OCI-LY1 (cell line): ENCODE results near the gene ST3GAL4.

Experiments
- H2AFZ ChIP-seq: fragments of 200-600 bp; sonication (generic), shearing (Covaris generic); 2 replicates; pipeline ENCODE4 v1.6.0; 2014; ENCODE audit warnings: antibody characterized with exemption, mild to moderate bottlenecking, low read length
- H3F3A ChIP-seq: fragments of 200-600 bp; sonication (generic), shearing (Covaris generic); 2 replicates; pipeline ENCODE4 v1.6.0; 2014; ENCODE audit warnings: mild to moderate bottlenecking, antibody characterized with exemption, low read length, moderate library complexity; ENCODE audit not compliant: insufficient read depth
- H3K27ac ChIP-seq: fragments of 200-600 bp; sonication (generic); 2 replicates; pipeline ENCODE4 v1.5.1; 2014; ENCODE audit warnings: low read length, mixed run types, mild to moderate bottlenecking, low read depth; ENCODE audit not compliant: poor library complexity, severe bottlenecking
- H3K27me3 ChIP-seq: fragments of 200-600 bp; sonication (generic); 2 replicates; pipeline ENCODE4 v1.6.0; 2014; ENCODE audit warnings: antibody characterized with exemption, mild to moderate bottlenecking, low read length, moderate library complexity; ENCODE audit not compliant: insufficient read depth
- H3K36me3 ChIP-seq: fragments of 200-600 bp; sonication (generic); 2 replicates; pipeline ENCODE4 v1.6.1; 2014; ENCODE audit warnings: mild to moderate bottlenecking, antibody characterized with exemption, low read length, moderate library complexity, mixed read lengths; ENCODE audit not compliant: insufficient read depth
- H3K4me1 ChIP-seq: fragments of 200-600 bp; sonication (generic); 2 replicates; pipeline ENCODE4 v1.5.1; 2014; ENCODE audit warnings: mild to moderate bottlenecking, low read length, moderate library complexity; ENCODE audit not compliant: insufficient read depth, severe bottlenecking
- H3K4me2 ChIP-seq: fragments of 200-600 bp; sonication (generic), shearing (Covaris generic); 2 replicates; pipeline ENCODE4 v1.6.1; 2014; ENCODE audit warnings: low read length
- H3K4me3 ChIP-seq: fragments of 200-600 bp; sonication (generic); 2 replicates; pipeline ENCODE4 v1.5.1; 2014; ENCODE audit warnings: low read length, low read depth, mild to moderate bottlenecking, mixed read lengths; ENCODE audit not compliant: poor library complexity, severe bottlenecking
- H3K79me2 ChIP-seq: fragments of 200-600 bp; shearing (Covaris generic); 2 replicates; pipeline ENCODE4 v1.6.1; 2016; ENCODE audit warnings: mixed run types, low read length, mixed read lengths; ENCODE audit not compliant: insufficient read depth
- H3K9ac ChIP-seq: fragments of 200-600 bp; sonication (generic), shearing (Covaris generic); 2 replicates; pipeline ENCODE4 v1.6.1; 2014; ENCODE audit warnings: mild to moderate bottlenecking, low read length, mixed read lengths
- H3K9me2 ChIP-seq: fragments of 200-600 bp; sonication (generic), shearing (Covaris generic); 2 replicates; pipeline ENCODE4 v1.6.1; 2014; ENCODE audit warnings: low read depth, mild to moderate bottlenecking, low read length, mixed read lengths
- H3K9me3 ChIP-seq: fragments of 200-600 bp; shearing (Covaris generic); 2 replicates; pipeline ENCODE4 v1.6.1; 2014; ENCODE audit warnings: low read length, mixed read lengths
- H4K20me1 ChIP-seq: fragments of 200-600 bp; sonication (generic), shearing (Covaris generic); 2 replicates; pipeline ENCODE4 v1.6.0; 2016; ENCODE audit warnings: mild to moderate bottlenecking, low read length; ENCODE audit not compliant: insufficient read depth
- EZH2 ChIP-seq: fragments of 200-600 bp; sonication (generic), shearing (Covaris generic); IDR thresholded peaks from 2 replicates; pipeline ENCODE4 v1.8.0; 2017; ENCODE audit warnings: borderline replicate concordance, mixed run types, mild to moderate bottlenecking, antibody characterized with exemption, low read length, moderate library complexity, mixed read lengths
- TF ChIP-seq, protein P1 (sequence below): fragments of 200-600 bp; sonication (generic), shearing (Covaris generic); IDR thresholded peaks from 2 replicates; pipeline ENCODE4 v1.5.1; 2017; ENCODE audit warnings: mild to moderate bottlenecking, antibody characterized with exemption, low read length, moderate library complexity, mixed read lengths

The ST3GAL4 gene

DNA sequence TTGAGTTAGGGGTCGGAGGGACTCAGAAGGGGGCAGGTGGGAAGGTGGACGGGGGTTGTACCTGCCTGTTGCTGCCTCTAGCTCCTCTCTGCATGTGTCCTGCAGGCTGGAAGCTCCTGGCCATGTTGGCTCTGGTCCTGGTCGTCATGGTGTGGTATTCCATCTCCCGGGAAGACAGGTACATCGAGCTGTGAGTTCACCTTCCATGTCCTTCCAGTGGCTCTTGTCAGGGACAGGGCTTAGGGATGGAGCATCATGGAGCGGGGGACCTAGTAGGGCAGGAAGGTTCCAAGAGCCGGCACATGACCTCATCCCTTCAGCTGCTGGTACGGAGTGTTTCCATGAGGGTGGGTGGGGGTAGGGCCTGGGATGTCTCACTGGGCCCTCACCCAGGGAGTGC lies 50.9 kb downstream of the ST3GAL4 start:
- Histone ChIP-seq H3K9me2 (no peaks in the 10 kb centered on the region), H3K9me3 (no peaks in the 10 kb centered on the region), H3K36me3 (no peaks in the 10 kb centered on the region), H3K27ac (no peak overlapping the region), H3K4me2 (no peak overlapping the region), H4K20me1 (no peaks in the 10 kb centered on the region), H3K4me3 (no peak overlapping the region), H3K4me1 (no peaks in the 10 kb centered on the region), H3F3A (no peaks in the 10 kb centered on the region), H3K79me2 (no peaks in the 10 kb centered on the region), H3K9ac (no peak overlapping the region), H3K27me3 (no peaks in the 10 kb centered on the region), H2AFZ (no peak overlapping the region)
- TF ChIP-seq, protein P1, sequence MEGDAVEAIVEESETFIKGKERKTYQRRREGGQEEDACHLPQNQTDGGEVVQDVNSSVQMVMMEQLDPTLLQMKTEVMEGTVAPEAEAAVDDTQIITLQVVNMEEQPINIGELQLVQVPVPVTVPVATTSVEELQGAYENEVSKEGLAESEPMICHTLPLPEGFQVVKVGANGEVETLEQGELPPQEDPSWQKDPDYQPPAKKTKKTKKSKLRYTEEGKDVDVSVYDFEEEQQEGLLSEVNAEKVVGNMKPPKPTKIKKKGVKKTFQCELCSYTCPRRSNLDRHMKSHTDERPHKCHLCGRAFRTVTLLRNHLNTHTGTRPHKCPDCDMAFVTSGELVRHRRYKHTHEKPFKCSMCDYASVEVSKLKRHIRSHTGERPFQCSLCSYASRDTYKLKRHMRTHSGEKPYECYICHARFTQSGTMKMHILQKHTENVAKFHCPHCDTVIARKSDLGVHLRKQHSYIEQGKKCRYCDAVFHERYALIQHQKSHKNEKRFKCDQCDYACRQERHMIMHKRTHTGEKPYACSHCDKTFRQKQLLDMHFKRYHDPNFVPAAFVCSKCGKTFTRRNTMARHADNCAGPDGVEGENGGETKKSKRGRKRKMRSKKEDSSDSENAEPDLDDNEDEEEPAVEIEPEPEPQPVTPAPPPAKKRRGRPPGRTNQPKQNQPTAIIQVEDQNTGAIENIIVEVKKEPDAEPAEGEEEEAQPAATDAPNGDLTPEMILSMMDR: no peak
- no peak for TF ChIP-seq EZH2

DNA sequence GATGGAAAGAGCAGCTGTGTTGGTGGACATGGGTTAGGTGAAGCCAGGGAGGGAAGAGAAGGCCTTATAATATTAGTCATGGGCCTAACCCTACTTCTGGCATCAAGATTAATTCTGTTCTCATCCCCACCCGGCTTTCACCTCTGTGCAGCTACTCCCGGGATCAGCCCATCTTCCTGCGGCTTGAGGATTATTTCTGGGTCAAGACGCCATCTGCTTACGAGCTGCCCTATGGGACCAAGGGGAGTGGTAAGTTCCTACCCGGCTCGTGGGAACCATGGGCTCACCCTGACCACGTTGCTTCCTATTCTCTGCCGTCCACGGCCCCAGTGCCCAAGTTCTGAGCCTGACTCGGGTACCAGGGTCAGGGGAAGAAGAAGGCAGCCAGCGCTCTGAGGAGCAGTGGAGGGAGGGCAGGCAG lies 51.6 kb downstream of the ST3GAL4 start:
- TF ChIP-seq, protein P1: no peak
- TF ChIP-seq EZH2: no peak
- Histone ChIP-seq H3K4me3 (no peak overlapping the region), H3K4me1 (no peaks in the 10 kb centered on the region), H3K27ac (no peak overlapping the region), H3K4me2 (no peak overlapping the region), H3K9ac (no peak overlapping the region), H3K27me3 (no peaks in the 10 kb centered on the region), H3K9me2 (no peaks in the 10 kb centered on the region), H3K79me2 (no peaks in the 10 kb centered on the region), H3F3A (no peaks in the 10 kb centered on the region), H3K36me3 (no peaks in the 10 kb centered on the region), H4K20me1 (no peaks in the 10 kb centered on the region), H2AFZ (no peak overlapping the region), H3K9me3 (no peaks in the 10 kb centered on the region)

DNA sequence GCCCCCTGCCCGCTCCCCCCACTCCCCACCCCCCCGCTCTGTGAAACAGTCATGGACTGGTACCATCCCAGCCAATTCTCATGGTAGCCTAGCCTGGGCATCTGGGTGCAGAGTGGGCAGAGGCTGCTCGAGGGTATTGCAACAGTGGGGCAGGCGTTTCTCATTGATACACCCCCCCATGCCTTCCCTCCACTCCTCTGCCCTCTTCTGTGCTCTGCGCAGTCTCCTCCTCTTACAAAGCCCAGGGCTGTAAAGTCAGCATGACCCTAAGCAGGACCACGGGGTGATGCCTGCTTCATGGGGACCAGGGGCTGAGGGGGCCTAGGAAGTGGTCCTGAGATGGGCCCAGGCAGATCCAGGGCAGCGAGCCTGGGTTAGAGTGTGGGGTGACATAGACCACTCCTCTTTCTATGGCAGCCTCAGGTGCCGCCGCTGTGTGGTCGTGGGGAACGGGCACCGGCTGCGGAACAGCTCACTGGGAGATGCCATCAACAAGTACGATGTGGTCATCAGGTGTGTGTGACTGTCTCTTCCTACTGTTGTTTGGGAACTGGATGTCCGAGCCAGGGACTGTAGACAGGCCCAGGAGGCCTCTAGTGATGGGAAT lies 52.3 kb downstream of the ST3GAL4 start:
- Histone ChIP-seq H3K36me3 (no peaks in the 10 kb centered on the region), H3F3A (no peaks in the 10 kb centered on the region), H2AFZ (no peak overlapping the region), H3K27ac (no peak overlapping the region), H3K9ac (no peak overlapping the region), H3K4me1 (no peaks in the 10 kb centered on the region), H3K4me2 (no peak overlapping the region), H4K20me1 (no peaks in the 10 kb centered on the region), H3K9me2 (no peaks in the 10 kb centered on the region), H3K27me3 (no peaks in the 10 kb centered on the region), H3K4me3 (no peak overlapping the region), H3K9me3 (no peaks in the 10 kb centered on the region), H3K79me2 (no peaks in the 10 kb centered on the region)
- TF ChIP-seq, protein P1: no peak
